ENCODE data around the gene PIP4P1.

GRCh38 chr14:20424851-20425250 is 36.4 kb downstream of the PIP4P1 start:
- TF ChIP-seq, protein P1, sequence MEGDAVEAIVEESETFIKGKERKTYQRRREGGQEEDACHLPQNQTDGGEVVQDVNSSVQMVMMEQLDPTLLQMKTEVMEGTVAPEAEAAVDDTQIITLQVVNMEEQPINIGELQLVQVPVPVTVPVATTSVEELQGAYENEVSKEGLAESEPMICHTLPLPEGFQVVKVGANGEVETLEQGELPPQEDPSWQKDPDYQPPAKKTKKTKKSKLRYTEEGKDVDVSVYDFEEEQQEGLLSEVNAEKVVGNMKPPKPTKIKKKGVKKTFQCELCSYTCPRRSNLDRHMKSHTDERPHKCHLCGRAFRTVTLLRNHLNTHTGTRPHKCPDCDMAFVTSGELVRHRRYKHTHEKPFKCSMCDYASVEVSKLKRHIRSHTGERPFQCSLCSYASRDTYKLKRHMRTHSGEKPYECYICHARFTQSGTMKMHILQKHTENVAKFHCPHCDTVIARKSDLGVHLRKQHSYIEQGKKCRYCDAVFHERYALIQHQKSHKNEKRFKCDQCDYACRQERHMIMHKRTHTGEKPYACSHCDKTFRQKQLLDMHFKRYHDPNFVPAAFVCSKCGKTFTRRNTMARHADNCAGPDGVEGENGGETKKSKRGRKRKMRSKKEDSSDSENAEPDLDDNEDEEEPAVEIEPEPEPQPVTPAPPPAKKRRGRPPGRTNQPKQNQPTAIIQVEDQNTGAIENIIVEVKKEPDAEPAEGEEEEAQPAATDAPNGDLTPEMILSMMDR (IDR thresholded peaks at IDR 0.05), result no peak
- no peak for TF ChIP-seq POLR2A (IDR thresholded peaks at IDR 0.05)

Data from vagina (tissue), 2 donors.